Common myeloid progenitor, CD34-positive (primary cell): Measurements from ENCODE around the gene PTPRN2.

Experiments
- CTCF ChIA-PET: fragments of 350-600 bp; sonication (Branson Sonifier 250); formaldehyde crosslinking; loops from one replicate; lab custom pipeline; 2021; ENCODE audit warnings: antibody characterized with exemption; lab: Charles Lee
- POLR2A ChIA-PET: fragments of 350-600 bp; sonication (Branson Sonifier 250); formaldehyde crosslinking; loops from one replicate; lab custom pipeline; 2021; ENCODE audit warnings: antibody characterized with exemption; lab: Charles Lee
- DNase-seq, 3 donors: peaks; one replicate each; pipeline versions ENCODE4 v3.0.0 to v3.0.0-alpha.2; 2013
- H3K27ac ChIP-seq, 2 experiments: 1 replicate in 1 of 2; 2 replicates in 1 of 2; pipeline ENCODE4 v1.7.0; 2013; ENCODE audit warnings: inconsistent platforms in 2 of 2, low read length in 2 of 2, mild to moderate bottlenecking in 2 of 2, low read depth in 1 of 2, moderate library complexity in 1 of 2; ENCODE audit not compliant: severe bottlenecking in 2 of 2, insufficient read depth in 1 of 2, poor library complexity in 1 of 2
- H3K27me3 ChIP-seq, 5 experiments: replicated peaks in 2 of 5; 1 replicate in 3 of 5; 2 replicates in 2 of 5; pipeline versions ENCODE4 v1.6.1 to v1.7.0; 2013; ENCODE audit warnings: low read length in 4 of 5, mild to moderate bottlenecking in 2 of 5, moderate library complexity in 2 of 5, inconsistent platforms in 1 of 5; ENCODE audit not compliant: insufficient read depth in 5 of 5, control insufficient read depth in 4 of 5
- H3K36me3 ChIP-seq, 4 experiments: 1 replicate in 2 of 4; 2 replicates in 2 of 4; pipeline versions ENCODE4 v1.6.1 to v1.7.0; 2013; ENCODE audit warnings: low read length in 3 of 4, control low read depth in 1 of 4, mild to moderate bottlenecking in 1 of 4; ENCODE audit not compliant: control insufficient read depth in 4 of 4, insufficient read depth in 4 of 4
- H3K4me1 ChIP-seq, 4 experiments: 1 replicate in 3 of 4; 2 replicates in 1 of 4; pipeline versions ENCODE4 v1.6.1 to v1.7.1; 2013; ENCODE audit warnings: low read length in 3 of 4, mild to moderate bottlenecking in 3 of 4, control low read depth in 1 of 4, inconsistent platforms in 1 of 4, moderate library complexity in 1 of 4; ENCODE audit not compliant: control insufficient read depth in 4 of 4, insufficient read depth in 4 of 4; ENCODE audit errors: control extremely low read depth in 1 of 4
- H3K4me3 ChIP-seq, 7 experiments: 1 replicate in 4 of 7; 2 replicates in 3 of 7; pipeline versions ENCODE4 v1.5.1 to v1.7.0; 2013; ENCODE audit warnings: mild to moderate bottlenecking in 7 of 7, low read length in 6 of 7, moderate library complexity in 6 of 7, inconsistent platforms in 2 of 7, low read depth in 2 of 7, control low read depth in 1 of 7; ENCODE audit not compliant: insufficient read depth in 4 of 7, control insufficient read depth in 1 of 7; ENCODE audit errors: extremely low read depth in 1 of 7
- H3K9me3 ChIP-seq, 5 experiments: 1 replicate in 4 of 5; 2 replicates in 1 of 5; pipeline versions ENCODE4 v1.6.1 to v1.7.1; 2013; ENCODE audit warnings: low read length in 4 of 5, mild to moderate bottlenecking in 2 of 5, inconsistent platforms in 1 of 5, low read depth in 1 of 5, moderate library complexity in 1 of 5; ENCODE audit not compliant: control insufficient read depth in 4 of 5, insufficient read depth in 2 of 5; ENCODE audit errors: control extremely low read depth in 1 of 5
- WGBS: methylation state at CpG from one replicate; pipeline ENCODE4 v1.1.5; 2013; ENCODE audit not compliant: insufficient coverage; 5-methylcytosine and 5-hydroxymethylcytosine counted together

PTPRN2 gene

GRCh38 chr7:157617401-157617800, 970.2 kb downstream of the PTPRN2 start:
- CTCF ChIA-PET: interaction anchor here (1.0 kb wide), 1 partner anchor 9 kb away, joined by 4 read pairs; no protein-coding TSS in a partner anchor
- H3K36me3 ChIP-seq: no peaks in the 10 kb centered on the region
- peaks cover 0 to 15% (median 14%) of the 10 kb centered on the region in 4 experiments for H3K4me1 ChIP-seq
- H3K4me3 ChIP-seq: no peak overlapping the region
- H3K27me3 ChIP-seq: peaks cover 0 to 55% (median 10%) of the 10 kb centered on the region in 5 experiments
- POLR2A ChIA-PET: interaction anchor here (0.7 kb wide), 1 partner anchor 32 kb away, joined by 3 read pairs; no protein-coding TSS in a partner anchor
- H3K27ac ChIP-seq: no peak overlapping the region
- H3K9me3 ChIP-seq: no peaks in the 10 kb centered on the region
- 95% methylated on average over 15 of the region's 19 CpGs for WGBS
- no peak for DNase-seq

GRCh38 chr7:157616931-157617330, 970.7 kb downstream of the PTPRN2 start:
- H3K27me3 ChIP-seq: peaks cover 0 to 56% (median 13%) of the 10 kb centered on the region in 5 experiments
- no peak overlapping the region for H3K27ac ChIP-seq
- ChIA-PET CTCF (interaction anchor here (1.0 kb wide), 1 partner anchor 9 kb away, joined by 4 read pairs; no protein-coding TSS in a partner anchor), POLR2A (no interaction called here)
- H3K9me3 ChIP-seq: no peaks in the 10 kb centered on the region
- DNase-seq: no peak
- H3K4me3 ChIP-seq: no peak overlapping the region
- 98% methylated on average over 21 of the region's 21 CpGs for WGBS
- H3K36me3 ChIP-seq: no peaks in the 10 kb centered on the region
- peaks cover 0 to 18% (median 15%) of the 10 kb centered on the region in 4 experiments for H3K4me1 ChIP-seq

- no peaks in the 10 kb centered on the region for H3K36me3 ChIP-seq
- H3K27ac ChIP-seq: no peak overlapping the region
- no peaks in the 10 kb centered on the region for H3K9me3 ChIP-seq
- DNase-seq: no peak
- peaks cover 0 to 18% (median 15%) of the 10 kb centered on the region in 4 experiments for H3K4me1 ChIP-seq
- WGBS: 100% methylated on average over 1 of the region's 4 CpGs
- H3K27me3 ChIP-seq: peaks cover 0 to 60% (median 13%) of the 10 kb centered on the region in 5 experiments
- H3K4me3 ChIP-seq: no peak overlapping the region
- CTCF ChIA-PET: interaction anchor here (1.0 kb wide), 1 partner anchor 8 kb away, joined by 4 read pairs; no protein-coding TSS in a partner anchor
- POLR2A ChIA-PET: no interaction called here
Observed at GRCh38 chr7:157616426-157616825, 971.2 kb downstream of the PTPRN2 start.

- Histone ChIP-seq H3K27ac (no peak overlapping the region), H3K4me1 (peaks cover 0 to 18% (median 15%) of the 10 kb centered on the region in 4 experiments), H3K9me3 (no peaks in the 10 kb centered on the region), H3K27me3 (peaks cover 0 to 66% (median 13%) of the 10 kb centered on the region in 5 experiments), H3K36me3 (no peaks in the 10 kb centered on the region), H3K4me3 (no peak overlapping the region)
- CTCF ChIA-PET: no interaction called here
- POLR2A ChIA-PET: no interaction called here
- 97% methylated on average over 16 of the region's 17 CpGs for WGBS
- no peak for DNase-seq
Observed at GRCh38 chr7:157615852-157616251, 971.8 kb downstream of the PTPRN2 start.

GRCh38 chr7:157615101-157615817, 972.4 kb downstream of the PTPRN2 start:
- H3K36me3 ChIP-seq: no peaks in the 10 kb centered on the region
- POLR2A ChIA-PET: no interaction called here
- H3K4me1 ChIP-seq: peaks cover 0 to 18% (median 15%) of the 10 kb centered on the region in 4 experiments
- CTCF ChIA-PET: no interaction called here
- no peak for DNase-seq
- H3K9me3 ChIP-seq: no peaks in the 10 kb centered on the region
- WGBS: 97% methylated on average over 33 of the region's 36 CpGs
- H3K27ac ChIP-seq: no peak overlapping the region
- H3K27me3 ChIP-seq: peaks cover 0 to 72% (median 14%) of the 10 kb centered on the region in 5 experiments
- no peak overlapping the region for H3K4me3 ChIP-seq

- POLR2A ChIA-PET: no interaction called here
- CTCF ChIA-PET: no interaction called here
- WGBS: 86% methylated on average over 12 of the region's 12 CpGs
- H3K27me3 ChIP-seq: peaks cover 0 to 76% (median 17%) of the 10 kb centered on the region in 5 experiments
- no peak overlapping the region for H3K27ac ChIP-seq
- peaks cover 0 to 18% (median 15%) of the 10 kb centered on the region in 4 experiments for H3K4me1 ChIP-seq
- H3K36me3 ChIP-seq: no peaks in the 10 kb centered on the region
- H3K4me3 ChIP-seq: no peak overlapping the region
- peak in 1 of 3 donors; percentile 8 for DNase-seq
- H3K9me3 ChIP-seq: no peaks in the 10 kb centered on the region
Observed at GRCh38 chr7:157614457-157615020, 973.1 kb downstream of the PTPRN2 start.
